Thoracic aorta (tissue), 2 donors: ENCODE measurements around the gene PPARGC1A. TPM values are rescaled to one million over a fixed set of nuclear protein-coding genes. Genes with fewer than 3 reads are reported as not detected.

Experiments used
- ATAC-seq: fragments of 150-250 bp; one replicate; pipeline ENCODE4 v1.8.0; 2017; ENCODE audit warnings: low read depth; ENCODE audit not compliant: insufficient number of reproducible peaks, low FRiP score
- DNase-seq: peaks from one replicate; pipeline ENCODE4 v3.0.0-alpha.2; 2020; ENCODE audit warnings: low spot score
- H3K27ac ChIP-seq, 2 donors: fragments of 200-600 bp; sonication (generic); 1 replicate in 1 of 2; 2 replicates in 1 of 2; pipeline ENCODE4 v1.5.1; 2016; ENCODE audit warnings: mild to moderate bottlenecking in 2 of 2, moderate library complexity in 2 of 2
- H3K27me3 ChIP-seq: fragments of 200-600 bp; sonication (generic); replicated peaks from 2 replicates; pipeline ENCODE4 v1.6.0; 2016; ENCODE audit warnings: mild to moderate bottlenecking; ENCODE audit not compliant: insufficient read depth
- H3K36me3 ChIP-seq: fragments of 200-600 bp; sonication (generic); one replicate; pipeline ENCODE4 v1.5.1; 2016
- H3K4me1 ChIP-seq, 2 donors: fragments of 200-600 bp; sonication (generic); 1 replicate in 1 of 2; 2 replicates in 1 of 2; pipeline versions ENCODE4 v1.5.1 to v1.6.0; 2016; ENCODE audit warnings: low read depth in 2 of 2, mild to moderate bottlenecking in 1 of 2; ENCODE audit not compliant: control insufficient read depth in 1 of 2
- H3K4me3 ChIP-seq: fragments of 200-600 bp; sonication (generic); 2 replicates; pipeline ENCODE4 v1.5.1; 2016; ENCODE audit warnings: mild to moderate bottlenecking
- H3K9me3 ChIP-seq: fragments of 200-600 bp; sonication (generic); 2 replicates; pipeline ENCODE4 v1.5.1; 2016
- CTCF ChIP-seq: fragments of 200-600 bp; sonication (generic); IDR thresholded peaks from one replicate; pipeline ENCODE4 v1.5.1; 2019; ENCODE audit warnings: antibody characterized with exemption
- total RNA-seq, 2 donors: library from RNA; depleted of rRNA; stranded (reverse); fragments of >200 nt; gene quantifications; one replicate each; pipeline versions ENCODE4 v1.1.0 to v1.2.3, GENCODE V29; 2016

PPARGC1A gene
- total RNA-seq, 2 donors from 2014 or later, result 0.41 to 1.3 TPM

- H3K9me3 ChIP-seq, result no peaks in the 10 kb centered on the region
- no peaks in the 10 kb centered on the region for H3K36me3 ChIP-seq
- no peaks in the 10 kb centered on the region for H3K27me3 ChIP-seq
- H3K4me1 ChIP-seq, result peaks cover 0 to 5% of the 10 kb centered on the region in 2 donors
- no peak for ATAC-seq
- TF ChIP-seq CTCF, result no peak
- H3K27ac ChIP-seq, result no peak overlapping the region
- no peak for DNase-seq
- no peak overlapping the region for H3K4me3 ChIP-seq
Observed at GRCh38 chr4:23856630-23857029, 33.2 kb downstream of the PPARGC1A start.

- H3K4me3 ChIP-seq, result no peak overlapping the region
- H3K36me3 ChIP-seq, result no peaks in the 10 kb centered on the region
- ATAC-seq, result no peak
- peaks cover 0 to 5% of the 10 kb centered on the region in 2 donors for H3K4me1 ChIP-seq
- H3K27ac ChIP-seq, result no peak overlapping the region
- no peak for TF ChIP-seq CTCF
- H3K27me3 ChIP-seq, result no peaks in the 10 kb centered on the region
- H3K9me3 ChIP-seq, result no peaks in the 10 kb centered on the region
- no peak for DNase-seq
Observed at GRCh38 chr4:23855912-23856605, 33.8 kb downstream of the PPARGC1A start.

GRCh38 chr4:23853986-23854660, 35.7 kb downstream of the PPARGC1A start:
- no peaks in the 10 kb centered on the region for H3K9me3 ChIP-seq
- no peaks in the 10 kb centered on the region for H3K36me3 ChIP-seq
- DNase-seq (no peak), ATAC-seq (no peak)
- peaks cover 0 to 5% of the 10 kb centered on the region in 2 donors for H3K4me1 ChIP-seq
- H3K4me3 ChIP-seq, result no peak overlapping the region
- H3K27ac ChIP-seq, result no peak overlapping the region
- no peak for TF ChIP-seq CTCF
- H3K27me3 ChIP-seq, result no peaks in the 10 kb centered on the region

GRCh38 chr4:23851464-23851863, 38.4 kb downstream of the PPARGC1A start:
- no peak overlapping the region for H3K4me3 ChIP-seq
- TF ChIP-seq CTCF, result no peak
- peaks cover 0 to 5% of the 10 kb centered on the region in 2 donors for H3K4me1 ChIP-seq
- DNase-seq (no peak), ATAC-seq (no peak)
- H3K9me3 ChIP-seq, result no peaks in the 10 kb centered on the region
- H3K27me3 ChIP-seq, result no peaks in the 10 kb centered on the region
- H3K27ac ChIP-seq, result no peak overlapping the region
- no peaks in the 10 kb centered on the region for H3K36me3 ChIP-seq

DNA sequence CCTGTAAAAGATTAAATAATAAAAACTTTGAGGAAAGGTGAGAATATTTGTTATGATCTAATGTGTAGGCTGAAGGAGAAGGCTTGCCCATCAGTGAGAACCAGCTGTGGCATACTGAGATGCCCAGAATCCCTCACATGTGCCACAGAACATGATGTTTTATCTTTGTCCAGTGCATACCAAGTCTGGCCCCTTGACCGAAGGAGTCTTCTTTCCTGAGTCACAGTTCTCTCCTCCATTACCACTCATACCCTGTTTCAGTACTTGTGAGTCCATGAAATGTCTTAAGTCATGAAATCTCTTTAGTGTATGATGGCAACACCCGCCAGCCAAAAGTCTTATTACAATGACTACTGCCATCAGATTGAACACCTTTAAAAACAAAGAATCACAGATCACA, 42.7 kb downstream of the PPARGC1A start:
- Histone ChIP-seq H3K4me3 (no peak overlapping the region), H3K27me3 (no peaks in the 10 kb centered on the region), H3K36me3 (no peaks in the 10 kb centered on the region), H3K4me1 (no peaks in the 10 kb centered on the region), H3K9me3 (no peaks in the 10 kb centered on the region), H3K27ac (no peak overlapping the region)
- DNase-seq (no peak), ATAC-seq (no peak)
- TF ChIP-seq CTCF, result no peak
